Renal cortex interstitium (tissue), 11 donors: Measurements from ENCODE around the gene PGF. TPM values are rescaled to one million over a fixed set of nuclear protein-coding genes. Genes with fewer than 3 reads are reported as not detected.

Experiments used
- DNase-seq, 11 donors: peaks; one replicate each; pipeline ENCODE4 v3.0.0-alpha.2; 2013; ENCODE audit warnings: low read depth in 9 of 11, low spot score in 4 of 11; ENCODE audit errors: extremely low read depth in 1 of 11
- polyA plus RNA-seq, 3 donors: library from polyadenylated mRNA; unstranded; fragments of 120-200 nt; gene quantifications; one replicate each; pipeline ENCODE4 v1.2.1, GENCODE V29; 2013; ENCODE audit not compliant: insufficient read length in 3 of 3

Gene PGF
- polyA plus RNA-seq, 3 donors = 6.7 to 12.0 (median 8.2) TPM

- no peak for DNase-seq
These were observed 6.2 kb downstream of the PGF start for GRCh38 chr14:74949191-74949601.

DNA sequence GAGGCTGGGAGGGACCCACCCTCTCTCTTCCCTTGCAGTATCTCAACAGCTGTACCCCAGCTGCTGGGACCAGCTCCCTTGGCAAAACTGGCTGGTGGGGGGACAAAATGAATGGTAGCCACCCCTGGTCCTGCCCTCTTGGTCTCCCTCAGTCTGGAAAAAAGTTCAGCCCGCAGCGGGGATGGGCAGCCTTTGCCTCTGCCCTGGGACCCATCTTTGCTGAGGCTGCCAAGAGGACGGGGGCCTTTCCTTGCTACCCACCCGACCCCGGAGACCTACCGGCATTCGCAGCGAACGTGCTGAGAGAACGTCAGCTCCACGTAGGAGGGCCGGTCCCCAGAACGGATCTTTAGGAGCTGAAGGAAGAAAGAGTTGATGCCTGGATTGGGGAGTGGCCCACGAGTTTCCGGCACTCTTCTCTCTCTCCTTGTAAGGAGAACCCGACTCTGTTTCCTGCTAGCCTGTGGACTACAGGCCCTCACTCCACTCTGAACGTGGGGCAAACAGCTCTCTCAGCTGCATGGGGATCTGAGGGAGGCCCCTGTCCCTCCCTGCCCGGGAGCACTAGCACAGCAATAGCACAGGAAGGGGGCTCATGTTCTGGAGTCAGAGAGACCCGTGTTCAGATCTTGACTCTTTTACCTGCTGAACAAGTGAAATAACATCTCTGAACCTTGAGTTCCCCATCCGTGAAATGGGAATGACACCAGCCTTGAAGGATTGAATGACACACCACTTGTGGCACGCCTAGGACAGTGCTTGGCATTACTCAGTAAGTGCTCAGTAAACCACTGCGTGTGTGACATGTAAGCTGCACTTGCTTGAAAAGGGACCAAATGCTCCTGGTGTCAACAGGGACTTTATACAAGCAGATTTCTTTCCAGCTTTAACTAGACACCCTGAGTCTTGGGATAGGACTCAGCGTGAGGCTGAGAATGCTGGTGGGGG, 6.9 kb downstream of the PGF start:
- no peak for DNase-seq

- DNase-seq = no peak
These were observed 7.8 kb downstream of the PGF start for GRCh38 chr14:74947353-74948227.

DNA sequence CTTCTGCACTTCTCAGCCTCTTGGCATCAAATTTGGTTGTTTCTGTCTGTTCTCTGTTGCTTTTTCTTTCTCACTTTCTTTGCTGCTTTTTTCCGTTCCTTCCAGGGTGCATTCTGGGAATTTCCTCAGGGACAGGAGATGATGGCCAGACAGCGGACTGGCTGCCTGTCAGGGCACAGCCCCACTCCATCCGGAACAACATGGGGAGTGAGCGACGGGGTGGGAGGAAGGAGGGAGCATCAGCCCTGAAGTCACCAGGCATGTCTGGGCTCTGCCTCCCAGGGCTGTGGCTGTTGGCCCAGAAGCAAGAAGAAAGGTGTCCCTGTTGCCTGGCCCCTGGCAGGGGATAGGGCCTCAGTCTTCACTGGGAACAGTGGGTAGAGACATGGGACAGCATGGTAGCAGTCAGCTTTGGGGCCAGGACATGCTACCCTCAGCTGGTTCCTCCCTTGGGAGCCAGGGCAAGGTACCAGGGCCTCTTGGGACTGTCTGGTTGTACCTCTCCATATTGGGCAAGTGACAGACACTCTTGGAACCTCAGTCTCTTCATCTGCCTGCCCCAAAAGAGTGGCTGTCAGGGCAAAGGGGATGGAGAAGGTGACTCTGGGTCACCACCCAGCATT, 8.6 kb downstream of the PGF start:
- DNase-seq = no peak

- peak in 7 of 11 donors; percentile 44 to 75 (median 68) for DNase-seq
These were observed 9.3 kb downstream of the PGF start for GRCh38 chr14:74945852-74946658.

- DNase-seq = no peak
These were observed 10.0 kb downstream of the PGF start for GRCh38 chr14:74945261-74945851.

GRCh38 chr14:74942608-74943007, 12.8 kb downstream of the PGF start:
- no peak for DNase-seq

GRCh38 chr14:74942181-74942580, 13.2 kb downstream of the PGF start:
- DNase-seq = no peak

GRCh38 chr14:74941676-74942097, 13.7 kb downstream of the PGF start:
- no peak for DNase-seq

DNA sequence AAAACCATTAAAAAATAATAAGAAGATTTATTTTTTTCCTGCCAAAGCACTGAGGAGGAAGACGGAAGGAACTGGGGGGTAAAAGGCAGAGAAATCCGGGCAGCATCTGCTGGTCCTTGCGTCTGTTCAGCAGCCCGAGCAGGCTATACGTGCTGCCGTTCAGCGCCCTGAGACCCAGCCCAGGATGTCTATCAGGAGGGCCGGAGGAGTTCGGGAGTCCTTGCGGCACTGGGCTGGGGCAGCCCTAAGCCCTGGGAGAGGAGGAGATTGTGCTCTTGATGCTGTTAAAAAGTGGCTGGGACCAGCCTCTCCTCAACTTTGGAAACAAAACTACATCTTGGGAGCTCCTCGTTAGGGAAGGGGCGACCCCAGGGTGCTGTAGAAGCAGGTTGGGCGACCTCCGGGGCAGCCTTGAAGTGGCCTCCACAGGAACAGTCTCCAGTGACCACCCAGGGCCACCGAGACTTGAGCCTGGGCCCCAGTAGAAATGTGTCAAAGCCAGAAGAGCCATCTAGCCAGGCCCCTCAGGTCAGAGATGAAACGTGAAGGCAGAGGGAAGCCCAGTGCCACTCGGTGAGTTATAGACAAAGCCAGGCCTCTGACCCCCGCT, 14.3 kb downstream of the PGF start:
- DNase-seq = no peak

DNA sequence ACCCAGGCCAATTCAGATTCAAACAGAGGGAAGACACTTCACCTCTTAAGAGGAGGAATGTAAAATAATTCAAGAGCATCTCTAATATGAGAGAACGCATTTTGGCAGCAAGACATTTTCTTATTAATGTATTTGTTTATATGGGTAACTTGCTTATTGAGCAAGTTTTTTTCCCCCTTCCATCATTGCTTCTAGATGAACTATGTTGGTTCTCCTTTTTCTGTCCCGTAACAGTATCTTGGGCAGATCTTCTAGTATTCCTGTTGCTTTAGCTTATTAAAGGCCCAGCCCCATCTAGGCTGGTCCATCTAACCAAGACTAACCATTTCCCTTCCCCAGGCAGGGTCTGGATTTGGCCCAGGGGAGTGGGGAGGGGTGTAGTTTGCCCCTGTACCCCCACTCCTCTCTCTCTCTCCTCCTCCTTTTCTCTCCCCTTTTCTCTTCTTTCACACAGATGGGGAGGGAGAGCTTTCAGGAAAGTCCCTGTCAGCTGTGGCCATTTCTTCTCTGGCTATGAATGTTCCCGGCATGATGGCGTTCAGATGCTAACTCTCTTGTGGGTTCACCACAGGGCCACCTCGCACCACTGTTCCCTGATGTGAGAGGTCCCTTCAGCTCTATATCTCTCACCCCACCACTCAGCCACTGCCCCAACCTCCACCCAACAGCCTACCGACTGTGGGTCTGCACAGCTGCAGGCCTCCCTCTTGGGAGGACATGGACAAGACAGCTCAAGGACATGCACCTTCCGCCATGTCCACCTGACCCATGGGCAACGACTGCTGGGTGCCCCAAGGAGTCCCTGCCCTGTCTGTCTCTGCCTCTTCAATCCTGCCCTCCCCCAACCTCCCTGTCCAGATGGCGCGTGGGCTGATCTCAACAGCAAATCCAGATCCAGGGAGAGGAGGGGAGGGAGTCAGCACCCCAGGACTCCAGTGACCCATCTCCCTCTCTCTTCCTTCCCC, 16.6 kb downstream of the PGF start:
- DNase-seq = no peak

- no peak for DNase-seq
These were observed 18.2 kb downstream of the PGF start for GRCh38 chr14:74937171-74937570.

DNA sequence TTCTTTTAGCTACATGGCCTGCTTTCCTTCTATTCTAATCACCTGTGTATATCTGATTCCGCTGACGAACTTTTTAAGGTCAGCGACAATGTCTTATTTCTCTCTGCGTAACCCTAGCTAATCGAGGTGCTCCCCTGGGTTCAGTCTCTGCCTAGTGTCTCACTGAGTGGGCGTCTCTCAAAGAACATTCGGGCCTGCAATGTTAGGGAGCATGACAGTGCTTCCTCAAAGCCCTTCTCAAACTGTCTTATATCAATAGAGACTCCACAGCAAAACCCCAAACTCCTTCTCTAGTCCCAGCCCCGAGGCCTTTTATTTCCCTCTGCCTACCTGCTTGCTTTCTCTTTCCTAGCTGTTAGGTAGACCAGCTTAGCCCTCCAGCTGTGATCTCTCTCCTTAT, 18.7 kb downstream of the PGF start:
- DNase-seq = no peak

- DNase-seq = no peak
These were observed 19.2 kb downstream of the PGF start for GRCh38 chr14:74936151-74936550.

- DNase-seq = no peak
These were observed 20.1 kb downstream of the PGF start for GRCh38 chr14:74935360-74935680.

DNA sequence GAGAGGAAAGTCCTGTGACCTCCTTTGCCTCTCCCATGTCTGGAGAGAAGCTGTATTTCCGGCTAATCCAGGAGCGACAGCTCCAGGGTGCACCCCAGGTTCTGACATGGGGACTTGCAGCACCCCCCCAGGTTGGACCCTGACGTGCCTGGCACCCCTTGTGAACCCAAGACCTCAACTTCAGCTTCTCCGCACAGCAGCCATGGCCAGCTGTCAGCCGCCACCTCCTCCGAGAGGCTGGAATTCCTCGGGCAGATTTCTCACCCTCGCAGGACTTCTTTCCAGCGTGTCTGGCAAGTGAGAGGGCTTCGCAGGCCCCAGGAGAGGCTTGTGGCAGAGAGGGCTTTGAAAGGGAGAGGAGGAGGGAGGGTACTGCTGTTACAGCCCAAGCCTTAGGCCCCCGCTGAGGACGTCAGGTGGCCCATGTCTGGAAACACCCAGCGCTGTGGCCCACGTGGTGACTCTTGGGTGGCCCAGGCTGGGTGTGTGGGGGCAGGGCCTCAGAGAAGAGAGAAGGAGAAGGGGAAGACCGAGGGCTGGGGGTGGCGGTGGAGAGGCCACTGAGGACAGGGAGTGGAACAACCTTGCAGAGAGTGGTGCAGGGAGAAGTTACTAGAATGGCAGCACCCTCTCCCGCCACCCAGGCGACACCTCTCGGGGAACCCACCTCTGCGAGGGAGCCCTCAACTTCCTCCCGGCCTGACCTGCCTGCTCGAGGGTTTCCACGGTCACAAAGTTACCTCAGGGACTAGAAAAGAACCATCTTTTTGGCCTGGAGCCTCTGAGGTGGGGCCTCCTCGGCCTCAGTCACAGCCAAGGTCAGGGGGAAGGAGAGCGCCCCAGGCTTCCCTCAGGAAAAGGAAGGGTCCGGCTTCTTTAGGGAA, 20.7 kb downstream of the PGF start:
- no peak for DNase-seq
